Right ventricle myocardium inferior (tissue), 1 donor: ENCODE data around the gene PCK1. TPM values are rescaled to one million over a fixed set of nuclear protein-coding genes. Genes with fewer than 3 reads are reported as not detected.

ENCODE experiments used
- ATAC-seq: fragments of 200-7000 bp; cut with Tn5 transposase; one replicate; pipeline ENCODE4 v1.9.1; 2020; ENCODE audit warnings: mild to moderate bottlenecking, moderate library complexity
- DNase-seq: peaks from one replicate; pipeline ENCODE4 v3.0.0; 2021; ENCODE audit errors: missing footprints
- intact Hi-C: fragments of 100-400 bp; cut with DNase I; formaldehyde crosslinking; loops from one replicate; pipeline ENCODE4 v1.11.0; 2022
- total RNA-seq: library from RNA; stranded (reverse); fragmentation: NEBNext Ultra II Directional; extraction: Animal tissue kit (Norgen Biotek cat#: 25700); gene quantifications from one replicate; pipeline ENCODE4 v1.2.1, GENCODE V29; 2021
- donor health status: DM: no; HTN: yes; CAD: no; lungs with severe emphysema.

Gene PCK1
- total RNA-seq, 1 donor from 2014 or later = 4.4 TPM

DNA sequence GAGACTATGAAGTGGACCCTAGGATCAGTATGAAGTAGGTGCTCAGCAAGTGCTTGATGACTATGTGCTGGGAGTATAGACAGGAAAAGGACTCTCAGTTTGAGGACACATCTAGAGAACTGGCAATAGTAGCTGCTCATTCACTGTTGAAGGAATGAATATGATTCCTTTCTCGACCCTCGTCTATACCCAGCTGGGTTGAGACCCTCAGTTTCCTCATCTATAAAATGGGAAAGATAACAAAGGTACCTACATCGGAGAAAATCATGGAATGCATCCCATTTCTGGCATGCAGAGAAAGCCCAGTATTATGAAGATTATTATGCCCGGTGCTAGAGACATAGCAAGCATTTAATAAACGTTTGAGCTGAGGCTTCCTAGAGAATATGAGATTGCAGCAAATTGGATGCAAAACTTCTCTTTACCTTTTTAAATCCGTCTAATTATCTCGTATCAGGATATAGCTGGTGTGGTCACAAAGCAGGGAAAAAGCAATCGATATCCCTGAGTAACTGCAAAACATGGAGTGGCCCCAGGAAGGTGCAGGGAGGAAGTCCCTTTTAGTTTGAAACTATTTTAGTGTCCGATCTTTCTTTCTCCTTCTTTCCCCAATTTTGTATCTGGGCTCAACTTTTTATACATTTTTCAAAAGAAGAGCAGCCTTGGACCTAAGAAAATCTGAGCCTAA is 2.8 kb upstream of the PCK1 start:
- intact Hi-C loops = no loop called here
- ATAC-seq = no peak
- no peak for DNase-seq

DNA sequence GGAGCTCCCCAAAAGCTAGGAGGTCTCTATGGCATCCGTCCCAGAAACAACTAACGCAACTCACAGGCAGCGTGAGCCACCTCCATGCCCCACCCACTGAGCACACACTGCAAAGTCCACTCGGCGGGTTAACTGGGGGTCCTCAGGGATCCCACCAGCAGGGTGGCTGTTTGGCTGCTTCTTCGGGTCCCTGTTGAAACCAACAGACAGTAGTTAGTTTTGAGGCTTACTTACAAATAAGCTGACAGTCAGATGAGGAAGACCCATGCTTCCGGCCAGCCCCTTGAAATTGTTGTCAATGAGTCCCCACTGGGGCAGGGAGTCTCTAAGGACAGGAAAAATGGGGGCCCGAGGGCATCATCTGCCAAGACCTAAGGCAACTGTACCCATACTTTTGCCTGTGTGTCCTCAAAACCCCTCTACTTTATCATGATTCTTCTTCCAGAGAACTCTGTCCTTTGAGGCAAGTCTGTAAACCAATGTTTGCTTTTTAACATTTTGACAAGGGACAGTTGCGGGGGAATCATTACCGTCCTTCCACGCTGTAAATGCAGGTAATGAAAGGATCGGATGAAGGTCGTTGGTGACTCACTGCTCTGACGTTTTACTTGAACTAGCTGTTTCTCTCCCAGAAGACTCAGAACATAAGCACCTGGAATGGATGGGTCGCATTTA is 2.2 kb upstream of the PCK1 start:
- no peak for ATAC-seq
- DNase-seq = no peak
- intact Hi-C loops = no loop called here

GRCh38 chr20:57559289-57559634 is 1.6 kb upstream of the PCK1 start:
- intact Hi-C loops = no loop called here

DNA sequence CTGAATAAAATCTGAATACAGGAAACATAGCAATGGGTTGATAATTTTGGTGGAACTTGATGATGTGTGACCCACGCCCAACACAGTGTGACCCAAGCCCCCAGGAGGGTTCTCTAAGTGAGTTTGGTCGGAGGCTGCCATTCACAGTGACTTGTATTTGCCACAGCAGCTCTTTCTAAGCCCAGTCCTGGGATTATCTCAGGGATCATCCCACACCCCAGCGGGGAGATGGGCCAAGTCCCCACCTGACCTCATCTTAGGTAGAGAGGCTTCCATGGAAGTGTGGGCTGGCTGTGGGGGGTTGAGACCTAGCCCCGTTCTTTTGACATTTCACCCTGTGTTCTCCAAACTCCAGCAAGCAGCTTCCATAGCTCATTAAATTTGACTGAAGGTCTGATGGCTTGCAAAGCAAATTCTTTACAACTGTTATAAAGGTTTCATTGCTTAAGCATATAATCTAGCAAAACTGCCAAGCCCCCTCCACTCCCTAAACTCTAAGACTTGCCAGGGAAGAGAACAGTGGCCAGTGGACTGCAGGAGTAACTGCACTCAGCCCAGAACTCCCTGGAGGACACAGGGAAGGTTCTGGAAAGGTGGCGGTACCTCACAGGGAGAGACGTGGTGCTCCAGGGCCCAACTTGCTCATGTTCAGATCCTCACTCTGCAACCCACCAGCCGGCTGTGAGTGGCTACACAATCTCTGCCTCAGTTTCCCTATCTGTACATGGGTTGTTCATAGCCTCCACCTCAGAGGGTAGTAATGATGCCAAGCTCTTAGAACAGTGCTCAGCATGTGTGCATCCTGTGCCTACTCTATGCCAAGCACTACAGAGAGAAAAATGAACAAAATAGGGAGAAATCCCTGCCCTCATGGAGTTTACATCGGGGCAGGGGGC is 1.0 kb upstream of the PCK1 start:
- DNase-seq (no peak), ATAC-seq (no peak)
- intact Hi-C loops = no loop called here

More at GRCh38 chr20:57559289-57559634, 1.6 kb upstream of the PCK1 start:
- ATAC-seq = no peak
- no peak for DNase-seq

DNA sequence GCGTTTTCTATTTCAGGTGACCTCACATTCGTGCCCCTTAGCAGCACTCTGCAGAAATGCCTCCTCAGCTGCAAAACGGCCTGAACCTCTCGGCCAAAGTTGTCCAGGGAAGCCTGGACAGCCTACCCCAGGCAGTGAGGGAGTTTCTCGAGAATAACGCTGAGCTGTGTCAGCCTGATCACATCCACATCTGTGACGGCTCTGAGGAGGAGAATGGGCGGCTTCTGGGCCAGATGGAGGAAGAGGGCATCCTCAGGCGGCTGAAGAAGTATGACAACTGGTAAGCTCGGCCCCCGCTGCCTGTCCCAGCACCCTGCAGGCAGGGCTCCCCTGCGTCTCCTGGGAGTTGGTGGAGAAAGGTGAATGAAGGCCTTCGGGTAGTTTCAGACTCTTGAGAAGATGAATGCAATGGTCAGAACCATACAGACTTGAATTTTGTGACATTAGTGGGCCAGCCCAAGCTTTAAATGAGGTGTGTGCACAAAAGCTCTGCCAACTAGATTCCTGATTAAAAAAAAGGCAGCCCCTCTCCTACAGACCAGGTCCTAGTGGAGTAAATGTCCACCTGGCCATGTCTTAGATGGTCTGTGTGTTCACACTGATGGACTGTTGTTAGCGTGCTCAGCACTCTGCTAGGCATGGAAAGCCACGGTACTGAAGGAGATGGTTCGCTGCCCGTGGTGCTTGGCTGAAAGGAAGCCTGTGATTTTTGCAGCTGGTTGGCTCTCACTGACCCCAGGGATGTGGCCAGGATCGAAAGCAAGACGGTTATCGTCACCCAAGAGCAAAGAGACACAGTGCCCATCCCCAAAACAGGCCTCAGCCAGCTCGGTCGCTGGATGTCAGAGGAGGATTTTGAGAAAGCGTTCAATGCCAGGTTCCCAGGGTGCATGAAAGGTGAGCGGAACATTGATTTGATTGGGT is 708 bp downstream of the PCK1 start:
- intact Hi-C loops = no loop called here
- no peak for DNase-seq
- no peak for ATAC-seq

DNA sequence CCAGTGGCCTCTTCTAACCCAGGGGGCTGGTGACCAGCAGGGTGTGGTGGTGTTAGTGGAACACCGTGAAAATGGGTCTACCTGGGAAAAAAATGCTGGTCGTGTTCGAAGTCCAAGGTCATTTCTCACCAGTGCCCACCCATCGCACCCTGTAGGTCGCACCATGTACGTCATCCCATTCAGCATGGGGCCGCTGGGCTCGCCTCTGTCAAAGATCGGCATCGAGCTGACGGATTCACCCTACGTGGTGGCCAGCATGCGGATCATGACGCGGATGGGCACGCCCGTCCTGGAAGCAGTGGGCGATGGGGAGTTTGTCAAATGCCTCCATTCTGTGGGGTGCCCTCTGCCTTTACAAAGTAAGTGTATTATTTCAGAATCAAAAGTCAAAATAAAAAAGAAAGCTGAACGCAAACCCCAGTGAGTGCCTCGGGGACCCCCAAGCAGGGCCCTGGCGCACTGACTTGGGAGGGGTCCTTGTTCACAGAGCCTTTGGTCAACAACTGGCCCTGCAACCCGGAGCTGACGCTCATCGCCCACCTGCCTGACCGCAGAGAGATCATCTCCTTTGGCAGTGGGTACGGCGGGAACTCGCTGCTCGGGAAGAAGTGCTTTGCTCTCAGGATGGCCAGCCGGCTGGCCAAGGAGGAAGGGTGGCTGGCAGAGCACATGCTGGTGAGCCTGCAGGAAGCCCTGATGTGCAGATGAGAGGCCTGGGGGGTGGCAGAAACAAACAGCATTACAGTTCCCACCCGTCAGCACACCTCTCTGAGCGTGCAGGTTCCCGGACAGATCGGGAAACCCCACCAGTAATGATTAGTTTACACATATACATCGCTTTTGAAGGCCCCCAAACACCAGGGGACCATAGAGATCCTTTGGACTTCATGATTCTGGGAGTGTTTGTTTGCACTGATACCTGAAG is 1.9 kb downstream of the PCK1 start:
- intact Hi-C loops = no loop called here
- DNase-seq = no peak

GRCh38 chr20:57563522-57563921 is 2.6 kb downstream of the PCK1 start:
- intact Hi-C loops = no loop called here
- no peak for ATAC-seq
- DNase-seq = no peak

More for the DNA sequence above, 1.9 kb downstream of the PCK1 start:
- no peak for ATAC-seq

DNA sequence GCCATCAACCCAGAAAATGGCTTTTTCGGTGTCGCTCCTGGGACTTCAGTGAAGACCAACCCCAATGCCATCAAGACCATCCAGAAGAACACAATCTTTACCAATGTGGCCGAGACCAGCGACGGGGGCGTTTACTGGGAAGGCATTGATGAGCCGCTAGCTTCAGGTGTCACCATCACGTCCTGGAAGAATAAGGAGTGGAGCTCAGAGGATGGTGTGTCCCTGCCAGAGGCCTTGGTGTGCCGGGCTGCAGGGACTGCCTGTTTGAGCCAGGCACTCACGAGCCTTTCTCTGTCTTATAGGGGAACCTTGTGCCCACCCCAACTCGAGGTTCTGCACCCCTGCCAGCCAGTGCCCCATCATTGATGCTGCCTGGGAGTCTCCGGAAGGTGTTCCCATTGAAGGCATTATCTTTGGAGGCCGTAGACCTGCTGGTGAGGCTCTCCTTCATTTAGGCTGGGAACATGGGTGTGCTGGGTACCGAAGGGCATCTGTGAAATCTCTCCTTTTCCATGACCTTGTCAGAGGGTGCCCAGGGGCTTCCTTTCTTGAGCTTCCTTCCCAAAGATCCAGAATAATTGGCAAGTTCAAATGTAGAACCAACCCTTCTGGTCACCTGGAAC is 3.4 kb downstream of the PCK1 start:
- ATAC-seq = no peak
- intact Hi-C loops = no loop called here
- no peak for DNase-seq

DNA sequence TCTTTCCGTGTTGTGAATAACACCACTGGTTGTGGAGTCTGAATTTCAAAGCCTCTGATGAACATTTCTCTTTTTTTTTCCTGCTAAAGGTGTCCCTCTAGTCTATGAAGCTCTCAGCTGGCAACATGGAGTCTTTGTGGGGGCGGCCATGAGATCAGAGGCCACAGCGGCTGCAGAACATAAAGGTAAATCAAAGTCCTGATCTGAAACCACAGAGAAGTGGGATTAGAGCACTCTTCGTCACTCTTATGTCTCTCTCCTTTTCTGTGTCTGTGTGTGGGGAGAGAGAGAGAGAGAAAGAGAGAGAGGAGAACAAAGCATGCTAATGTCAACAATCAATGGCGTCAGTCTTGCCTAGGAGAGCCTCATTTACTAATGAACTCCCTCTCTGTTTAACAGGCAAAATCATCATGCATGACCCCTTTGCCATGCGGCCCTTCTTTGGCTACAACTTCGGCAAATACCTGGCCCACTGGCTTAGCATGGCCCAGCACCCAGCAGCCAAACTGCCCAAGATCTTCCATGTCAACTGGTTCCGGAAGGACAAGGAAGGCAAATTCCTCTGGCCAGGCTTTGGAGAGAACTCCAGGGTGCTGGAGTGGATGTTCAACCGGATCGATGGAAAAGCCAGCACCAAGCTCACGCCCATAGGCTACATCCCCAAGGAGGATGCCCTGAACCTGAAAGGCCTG is 4.2 kb downstream of the PCK1 start:
- intact Hi-C loops = no loop called here
- ATAC-seq (no peak), DNase-seq (no peak)

GRCh38 chr20:57566399-57566798 is 5.5 kb downstream of the PCK1 start:
- DNase-seq = no peak
- ATAC-seq = no peak
- intact Hi-C loops = no loop called here

DNA sequence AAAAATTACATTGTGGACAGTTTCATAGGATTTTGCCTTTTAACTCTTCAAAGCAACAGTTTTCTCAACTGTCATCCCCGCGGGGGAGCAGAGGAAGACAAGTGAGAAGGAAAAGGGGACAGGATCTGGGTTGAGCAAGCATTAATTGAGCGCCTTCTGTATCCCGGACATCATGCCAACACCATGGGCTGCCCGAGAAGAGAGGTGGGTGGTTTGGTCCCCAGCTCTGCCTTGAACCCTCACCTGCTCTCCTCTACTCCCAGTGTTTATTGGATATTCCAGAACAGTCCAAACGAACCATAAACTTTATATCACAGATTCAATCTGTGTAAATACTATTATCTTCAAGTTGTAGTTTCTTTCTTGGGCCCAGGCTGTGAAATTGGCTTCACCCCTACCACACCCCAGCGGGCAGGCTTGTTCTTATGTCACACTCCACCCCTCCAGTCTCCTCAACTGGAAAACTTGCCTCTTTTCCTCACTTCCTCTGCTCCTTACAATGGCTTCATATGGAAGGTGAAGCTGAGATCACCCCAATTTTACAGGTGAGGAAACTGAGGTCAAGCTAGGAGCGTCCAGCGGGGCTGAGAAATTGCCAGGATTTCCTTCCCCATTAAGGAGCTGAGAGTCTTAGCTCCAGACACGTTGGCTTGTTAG is 6.0 kb downstream of the PCK1 start:
- DNase-seq (no peak), ATAC-seq (no peak)
- intact Hi-C loops = no loop called here

GRCh38 chr20:57567471-57568079 is 6.7 kb downstream of the PCK1 start:
- DNase-seq = no peak
- no peak for ATAC-seq
- intact Hi-C loops = no loop called here

DNA sequence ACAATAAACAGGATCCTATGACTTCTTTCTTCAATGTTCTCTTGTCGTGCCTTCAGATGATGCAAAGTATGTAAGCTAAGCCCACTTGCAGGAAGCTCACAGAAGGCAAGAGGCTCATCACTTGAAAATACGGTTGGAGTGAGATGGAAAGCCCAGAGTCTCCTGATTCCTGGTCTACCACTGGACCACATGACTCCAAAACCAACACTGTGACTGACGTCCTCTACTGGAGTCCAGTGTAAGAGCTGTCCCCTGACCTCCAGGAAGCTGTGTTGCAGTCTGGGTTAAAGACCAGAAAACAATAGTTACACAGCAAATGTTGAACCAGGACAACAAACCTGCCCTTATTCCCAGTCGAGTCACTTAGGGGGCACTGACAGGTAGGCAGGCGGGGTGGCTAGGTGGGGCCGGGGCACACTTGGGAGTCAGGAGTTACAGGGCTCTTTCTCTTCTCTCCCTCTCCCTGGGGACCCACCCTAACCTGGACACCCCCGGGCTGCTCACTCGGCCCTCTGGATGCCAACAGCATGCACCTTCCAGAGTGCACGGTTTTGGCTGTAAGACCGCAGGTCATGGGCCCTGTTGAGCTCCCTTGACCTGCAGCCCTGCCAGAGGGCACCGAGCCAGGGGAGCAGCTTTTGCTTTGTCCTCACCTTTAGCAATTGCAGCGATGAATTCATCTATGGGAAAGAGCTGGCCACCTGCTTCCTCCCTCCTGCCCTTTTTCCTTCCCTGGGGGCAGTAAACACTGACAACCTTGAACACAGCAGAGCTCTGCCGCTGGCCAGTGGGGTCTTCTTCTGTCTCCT is 7.4 kb downstream of the PCK1 start:
- intact Hi-C loops = no loop called here
- no peak for DNase-seq
- ATAC-seq = no peak

DNA sequence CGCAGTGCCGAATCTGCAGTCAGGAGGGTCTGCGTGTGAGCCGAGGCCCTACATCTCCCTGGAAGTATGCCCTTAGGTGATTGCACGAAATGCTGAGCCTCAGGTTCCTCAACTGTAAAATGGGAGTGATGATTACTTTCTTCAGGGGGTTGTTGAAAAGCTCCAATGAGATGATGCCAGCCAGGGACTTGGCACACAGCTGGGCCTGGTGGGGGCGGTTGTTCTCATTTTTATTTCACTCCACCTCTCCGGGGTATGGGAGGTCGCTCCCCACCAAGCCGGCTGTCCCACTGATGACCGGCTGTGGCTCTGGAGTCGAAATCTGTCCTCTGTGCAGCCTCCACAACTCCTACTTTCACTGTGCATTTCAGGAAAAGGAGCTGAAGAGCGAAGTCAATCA is 8.1 kb downstream of the PCK1 start:
- ATAC-seq (no peak), DNase-seq (no peak)
- intact Hi-C loops = no loop called here

GRCh38 chr20:57570145-57570850 is 9.4 kb downstream of the PCK1 start:
- ATAC-seq (no peak), DNase-seq (no peak)
- intact Hi-C loops = no loop called here
